ENCODE data around the gene DAGLA.

DNA sequence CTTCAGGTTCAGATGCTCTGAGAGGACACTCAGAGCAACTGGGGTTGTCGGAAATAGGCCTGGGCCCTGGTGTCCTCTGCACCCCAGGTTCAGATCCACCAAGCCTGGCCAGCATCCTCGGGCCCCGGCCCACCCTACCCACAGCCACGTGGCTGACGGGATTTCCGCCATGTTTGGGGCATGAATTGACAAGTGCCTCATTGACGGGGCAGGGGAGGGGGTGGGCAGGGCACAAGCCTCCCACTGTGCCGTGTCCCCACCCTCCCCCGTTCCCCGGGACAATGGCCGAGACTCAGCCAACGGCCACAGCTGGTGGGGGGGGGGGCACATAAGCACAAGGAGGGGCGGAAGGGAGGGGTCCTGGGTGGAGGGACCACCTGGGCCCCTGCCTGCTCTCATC, 80.8 kb downstream of the DAGLA start:
- TF ChIP-seq RAD21 (CRISPR knock-in tag; IDR thresholded peaks at IDR 0.05) (no peak), ZNF24 (IDR thresholded peaks at IDR 0.05) (no peak), CBX5 (CRISPR knock-in tag; IDR thresholded peaks at IDR 0.05; ENCODE audit: borderline replicate concordance) (no peak), MEIS2 (CRISPR knock-in tag; IDR thresholded peaks at IDR 0.05) (no peak), KLF15 (CRISPR knock-in tag; IDR thresholded peaks at IDR 0.05; ENCODE audit: borderline replicate concordance) (no peak), GABPA (IDR thresholded peaks at IDR 0.05; ENCODE audit: low read depth, low read length) (no peak), GABPA (CRISPR knock-in tag; IDR thresholded peaks at IDR 0.05; ENCODE audit: low read depth) (no peak), KMT2B (CRISPR knock-in tag; IDR thresholded peaks at IDR 0.05) (no peak), ZFP41 (CRISPR knock-in tag; IDR thresholded peaks at IDR 0.05; ENCODE audit: borderline replicate concordance) (no peak), CBFB (CRISPR knock-in tag; IDR thresholded peaks at IDR 0.05) (no peak), THYN1 (CRISPR knock-in tag; IDR thresholded peaks at IDR 0.05; ENCODE audit: borderline replicate concordance, low read depth) (no peak), FOXM1 (CRISPR knock-in tag; IDR thresholded peaks at IDR 0.05) (no peak), GATAD2A (CRISPR knock-in tag; IDR thresholded peaks at IDR 0.05) (no peak), YY1 (IDR thresholded peaks at IDR 0.05; ENCODE audit: insufficient read depth, insufficient replicate concordance, low read depth, low read length) (no peak)
- TF ChIP-seq, protein P1, sequence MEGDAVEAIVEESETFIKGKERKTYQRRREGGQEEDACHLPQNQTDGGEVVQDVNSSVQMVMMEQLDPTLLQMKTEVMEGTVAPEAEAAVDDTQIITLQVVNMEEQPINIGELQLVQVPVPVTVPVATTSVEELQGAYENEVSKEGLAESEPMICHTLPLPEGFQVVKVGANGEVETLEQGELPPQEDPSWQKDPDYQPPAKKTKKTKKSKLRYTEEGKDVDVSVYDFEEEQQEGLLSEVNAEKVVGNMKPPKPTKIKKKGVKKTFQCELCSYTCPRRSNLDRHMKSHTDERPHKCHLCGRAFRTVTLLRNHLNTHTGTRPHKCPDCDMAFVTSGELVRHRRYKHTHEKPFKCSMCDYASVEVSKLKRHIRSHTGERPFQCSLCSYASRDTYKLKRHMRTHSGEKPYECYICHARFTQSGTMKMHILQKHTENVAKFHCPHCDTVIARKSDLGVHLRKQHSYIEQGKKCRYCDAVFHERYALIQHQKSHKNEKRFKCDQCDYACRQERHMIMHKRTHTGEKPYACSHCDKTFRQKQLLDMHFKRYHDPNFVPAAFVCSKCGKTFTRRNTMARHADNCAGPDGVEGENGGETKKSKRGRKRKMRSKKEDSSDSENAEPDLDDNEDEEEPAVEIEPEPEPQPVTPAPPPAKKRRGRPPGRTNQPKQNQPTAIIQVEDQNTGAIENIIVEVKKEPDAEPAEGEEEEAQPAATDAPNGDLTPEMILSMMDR (CRISPR knock-in tag; IDR thresholded peaks at IDR 0.05) = no peak
